H1 (cell line): ENCODE data around the gene OR51B4. TPM values are rescaled to one million over a fixed set of nuclear protein-coding genes. Genes with fewer than 3 reads are reported as not detected.

Experiments
- CTCF ChIA-PET: fragments of 300-600 bp; sonication (Branson Sonifier 250); formaldehyde crosslinking; loops from one replicate; lab custom pipeline; 2021; ENCODE audit not compliant: partially characterized antibody; lab: Charles Lee
- POLR2A ChIA-PET: fragments of 300-600 bp; sonication (Branson Sonifier 250); formaldehyde crosslinking; loops from one replicate; lab custom pipeline; 2021; ENCODE audit warnings: inconsistent platforms; ENCODE audit not compliant: partially characterized antibody; lab: Charles Lee
- DNase-seq, 2 experiments: peaks; one replicate each; pipeline versions ENCODE4 v3.0.0 to v3.0.0-alpha.2; 2010 to 2022; ENCODE audit warnings: low spot score in 2 of 2, low read depth in 1 of 2, mixed read lengths in 1 of 2
- FAIRE-seq: peaks from 2 replicates; lab custom pipeline; 2011; peaks lifted over from hg19 to GRCh38; lab: Jason Lieb, UNC
- H2AFZ ChIP-seq: 2 replicates; pipeline ENCODE4 v1.8.1; 2012; ENCODE audit warnings: low read length, inconsistent platforms
- H2AK5ac ChIP-seq: 2 replicates; pipeline ENCODE4 v1.6.1; 2013; ENCODE audit warnings: low read depth, low read length
- H2BK120ac ChIP-seq: replicated peaks from 2 replicates; pipeline ENCODE3; 2013; ENCODE audit warnings: low read depth, low read length, inconsistent platforms
- H2BK12ac ChIP-seq: 2 replicates; pipeline ENCODE4 v1.6.1; 2013; ENCODE audit warnings: low read depth, low read length
- H2BK15ac ChIP-seq: 2 replicates; pipeline ENCODE4 v1.6.1; 2013; ENCODE audit warnings: low read length
- H2BK20ac ChIP-seq: 2 replicates; pipeline ENCODE4 v1.6.1; 2013; ENCODE audit warnings: low read length
- H2BK5ac ChIP-seq: 2 replicates; pipeline ENCODE4 v1.6.1; 2013; ENCODE audit warnings: low read depth, low read length
- H3K14ac ChIP-seq: 2 replicates; pipeline ENCODE4 v1.6.1; 2013; ENCODE audit warnings: inconsistent platforms; ENCODE audit not compliant: insufficient read length
- H3K18ac ChIP-seq: 2 replicates; pipeline ENCODE4 v1.6.1; 2013; ENCODE audit warnings: low read length; ENCODE audit errors: extremely low read depth
- H3K23ac ChIP-seq: 2 replicates; pipeline ENCODE4 v1.6.1; 2013; ENCODE audit warnings: inconsistent platforms; ENCODE audit not compliant: insufficient read length
- H3K23me2 ChIP-seq: 2 replicates; pipeline ENCODE4 v1.6.1; 2013; ENCODE audit warnings: low read depth, low read length
- H3K27ac ChIP-seq: 2 replicates; pipeline ENCODE4 v1.6.1; 2011; ENCODE audit warnings: low read depth, low read length, inconsistent platforms
- H3K27me3 ChIP-seq, 4 experiments: replicated peaks in 1 of 4; 1 replicate in 1 of 4; 2 replicates in 3 of 4; pipeline versions ENCODE4 v1.6.1 to v1.8.1; 2011 to 2013; ENCODE audit warnings: low read length in 3 of 4, mild to moderate bottlenecking in 3 of 4, inconsistent platforms in 2 of 4, mixed read lengths in 2 of 4, moderate library complexity in 1 of 4; ENCODE audit not compliant: control insufficient read depth in 3 of 4, insufficient read depth in 3 of 4; ENCODE audit errors: extremely low read depth in 1 of 4
- H3K36me3 ChIP-seq, 4 experiments: 2 replicates each; pipeline versions ENCODE4 v1.6.1 to v1.8.1; 2011 to 2013; ENCODE audit warnings: mild to moderate bottlenecking in 4 of 4, low read length in 3 of 4, moderate library complexity in 2 of 4, control low read depth in 1 of 4, inconsistent platforms in 1 of 4; ENCODE audit not compliant: insufficient read depth in 4 of 4, control insufficient read depth in 2 of 4
- H3K4ac ChIP-seq: replicated peaks from 2 replicates; pipeline ENCODE3; 2013; ENCODE audit warnings: low read length, low read depth, mixed read lengths, inconsistent platforms; ENCODE audit not compliant: insufficient read length
- H3K4me1 ChIP-seq, 4 experiments: replicated peaks in 1 of 4; 1 replicate in 1 of 4; 2 replicates in 3 of 4; pipeline versions ENCODE4 v1.6.1 to v1.8.1; 2011 to 2013; ENCODE audit warnings: low read length in 3 of 4, inconsistent platforms in 2 of 4, mixed read lengths in 1 of 4; ENCODE audit not compliant: insufficient read depth in 4 of 4, control insufficient read depth in 3 of 4
- H3K4me2 ChIP-seq, 2 experiments: 2 replicates each; pipeline versions ENCODE4 v1.6.1 to v1.8.1; 2011 to 2013; ENCODE audit warnings: low read depth in 2 of 2, low read length in 2 of 2, control low read depth in 1 of 2, inconsistent platforms in 1 of 2, mild to moderate bottlenecking in 1 of 2; ENCODE audit not compliant: insufficient read depth in 1 of 2
- H3K4me3 ChIP-seq, 4 experiments: fragments of 200-600, 300-600 bp in 1 of 4; sonication (generic), shearing (Covaris generic), sonication (Bioruptor Twin) in 1 of 4; 2 replicates each; pipeline versions ENCODE4 v1.5.1 to v1.8.1; 2011 to 2016; ENCODE audit warnings: low read length in 4 of 4, low read depth in 3 of 4, control low read depth in 2 of 4, inconsistent platforms in 2 of 4, mild to moderate bottlenecking in 2 of 4, mixed read lengths in 1 of 4, moderate library complexity in 1 of 4; ENCODE audit not compliant: insufficient read depth in 2 of 4; ENCODE audit errors: extremely low read depth in 1 of 4
- H3K56ac ChIP-seq: replicated peaks from 2 replicates; pipeline ENCODE3; 2013; ENCODE audit warnings: low read depth, mild to moderate bottlenecking, mixed read lengths, low read length, inconsistent platforms; ENCODE audit not compliant: insufficient read length
- H3K79me1 ChIP-seq: 2 replicates; pipeline ENCODE4 v1.6.1; 2013; ENCODE audit warnings: low read depth, low read length, control low read depth
- H3K79me2 ChIP-seq, 2 experiments: 2 replicates each; pipeline versions ENCODE4 v1.6.1 to v1.8.1; 2012 to 2013; ENCODE audit warnings: low read length in 2 of 2, mild to moderate bottlenecking in 2 of 2, inconsistent platforms in 1 of 2; ENCODE audit not compliant: insufficient read depth in 2 of 2, control insufficient read depth in 1 of 2
- H3K9ac ChIP-seq, 4 experiments: replicated peaks in 1 of 4; 1 replicate in 1 of 4; 2 replicates in 3 of 4; pipeline versions ENCODE4 v1.6.1 to v1.8.1; 2011 to 2013; ENCODE audit warnings: low read depth in 3 of 4, low read length in 3 of 4, control low read depth in 2 of 4, mild to moderate bottlenecking in 2 of 4, moderate library complexity in 2 of 4, inconsistent platforms in 1 of 4; ENCODE audit errors: extremely low read depth in 1 of 4
- H3K9me3 ChIP-seq, 2 experiments: 2 replicates each; pipeline versions ENCODE4 v1.6.1 to v1.8.1; 2012 to 2013; ENCODE audit warnings: mild to moderate bottlenecking in 2 of 2, moderate library complexity in 2 of 2, control low read depth in 1 of 2, inconsistent platforms in 1 of 2, low read depth in 1 of 2, low read length in 1 of 2, mixed read lengths in 1 of 2; ENCODE audit not compliant: insufficient read depth in 2 of 2
- H4K20me1 ChIP-seq, 2 experiments: replicated peaks in 1 of 2; 2 replicates each; pipeline versions ENCODE3 to v1.8.1; 2011 to 2013; ENCODE audit warnings: inconsistent platforms in 2 of 2, low read length in 2 of 2, mild to moderate bottlenecking in 1 of 2; ENCODE audit not compliant: insufficient read depth in 2 of 2, control insufficient read depth in 1 of 2
- H4K5ac ChIP-seq: 2 replicates; pipeline ENCODE4 v1.6.1; 2013; ENCODE audit warnings: low read length, low read depth, mixed read lengths, inconsistent platforms; ENCODE audit not compliant: insufficient read length
- H4K8ac ChIP-seq: 2 replicates; pipeline ENCODE4 v1.8.0; 2013; ENCODE audit warnings: mild to moderate bottlenecking, moderate library complexity, low read length, inconsistent platforms; ENCODE audit not compliant: insufficient read depth; ENCODE audit errors: extremely low read depth
- H4K91ac ChIP-seq: replicated peaks from 2 replicates; pipeline ENCODE3; 2013; ENCODE audit warnings: low read length, mixed read lengths, inconsistent platforms; ENCODE audit not compliant: insufficient read length
- CBX5 ChIP-seq: fragments of 300-800, 300-1000 bp; sonication (generic); IDR thresholded peaks from 2 replicates; pipeline ENCODE4 v1.7.1; 2016; ENCODE audit warnings: antibody characterized with exemption, low read length, low read depth
- CBX8 ChIP-seq: fragments of 300-800, 300-1000 bp; sonication (generic); IDR thresholded peaks from 2 replicates; pipeline ENCODE4 v1.7.1; 2016; ENCODE audit warnings: low read depth, low read length, borderline replicate concordance
- CREB1 ChIP-seq: IDR thresholded peaks from 2 replicates; pipeline ENCODE4 v1.6.1; 2012; ENCODE audit warnings: inconsistent platforms
- HDAC6 ChIP-seq: IDR thresholded peaks from one replicate; pipeline ENCODE4 v1.7.1; 2012; ENCODE audit warnings: low read depth, mild to moderate bottlenecking, inconsistent platforms, low read length, moderate library complexity
- SIN3A ChIP-seq, 2 experiments: IDR thresholded peaks in 1 of 2; conservative IDR thresholded peaks in 1 of 2; 2 replicates each; pipeline ENCODE4 v1.6.1; 2011 to 2012; ENCODE audit warnings: low read length in 2 of 2, improper control_type of control experiment in 1 of 2, low read depth in 1 of 2, mild to moderate bottlenecking in 1 of 2
- SP4 ChIP-seq: IDR thresholded peaks from 2 replicates; pipeline ENCODE4 v1.6.1; 2012; ENCODE audit warnings: low read length, inconsistent platforms
- WGBS, 2 experiments: shearing (Covaris generic) in 1 of 2; methylation state at CpG; one replicate each; pipeline versions ENCODE4 v1.1.6 to v1.1.7; 2013 to 2015; ENCODE audit warnings: low lambda C conversion rate in 2 of 2, mixed read lengths in 2 of 2, inconsistent platforms in 1 of 2, low coverage in 1 of 2, missing lambda C conversion rate in 1 of 2; ENCODE audit not compliant: insufficient replicate concordance in 2 of 2, insufficient coverage in 1 of 2, insufficient read length in 1 of 2; ENCODE audit errors: extremely low coverage in 1 of 2, missing lambda C conversion rate in 1 of 2; 5-methylcytosine and 5-hydroxymethylcytosine counted together
- polyA plus RNA-seq, 7 experiments: library from polyadenylated mRNA; depleted of rRNA in 3 of 7; stranded (reverse) in 5 of 7; unstranded in 2 of 7; fragments of >200 nt in 5 of 7; fragments of 200-250 nt in 2 of 7; gene quantifications; 1 replicate in 5 of 7; 2 replicates in 1 of 7; 4 replicates in 1 of 7; pipeline versions ENCODE4 v1.2.1 to v1.2.3, GENCODE V29; 2011 to 2013; ENCODE audit warnings: missing spikeins in 2 of 7, mixed read lengths in 2 of 7
- total RNA-seq: library from RNA; stranded (reverse); fragmentation: NEBNext Ultra II Directional; extraction: Animal tissue kit (Norgen Biotek cat#: 25700); gene quantifications from 2 replicates; pipeline ENCODE4 v1.2.1, GENCODE V29; 2021

The OR51B4 gene
- total and polyA plus RNA-seq, 2 of the 8 experiments (the other 6 are each of a cell fraction or from before 2014, with no cell fraction given), result not detected

DNA sequence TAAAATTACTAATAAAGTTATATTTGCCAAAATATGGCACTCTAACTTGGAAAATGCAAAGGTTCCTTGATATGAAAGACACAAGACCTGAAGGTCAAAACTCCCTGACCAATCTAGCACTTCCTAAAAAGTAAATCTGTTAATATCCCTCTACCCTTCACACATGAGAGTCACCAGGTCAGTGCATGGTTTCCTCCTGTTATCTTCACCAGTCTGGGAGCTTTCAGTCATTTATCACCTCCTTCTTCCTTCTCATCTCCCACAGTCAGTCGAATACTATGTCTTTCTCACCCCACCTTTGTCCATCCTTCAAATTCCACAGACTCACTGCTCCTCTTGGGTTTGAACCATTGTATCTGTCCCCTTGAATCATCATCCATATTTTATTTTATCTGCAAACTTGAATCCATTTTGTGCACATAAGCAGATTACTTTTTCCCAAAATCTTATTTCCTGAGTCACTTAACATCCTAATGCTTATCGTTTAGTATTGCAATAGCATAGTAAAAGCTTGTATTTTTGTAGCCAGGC, 34.6 kb downstream of the OR51B4 start:
- Histone ChIP-seq H3K9ac (no peak overlapping the region), H2AFZ (no peak overlapping the region), H3K9me3 (no peaks in the 10 kb centered on the region), H4K91ac (no peak overlapping the region), H3K4ac (no peak overlapping the region), H3K27ac (no peak overlapping the region), H2BK120ac (no peak overlapping the region), H2BK5ac (no peak overlapping the region), H2BK20ac (no peak overlapping the region), H3K4me1 (no peaks in the 10 kb centered on the region), H3K18ac (no peak overlapping the region), H3K4me3 (no peak overlapping the region), H3K4me2 (no peak overlapping the region), H4K8ac (no peak overlapping the region), H2BK15ac (no peak overlapping the region), H3K56ac (no peak overlapping the region), H2BK12ac (no peak overlapping the region), H3K27me3 (no peaks in the 10 kb centered on the region), H4K5ac (no peak overlapping the region), H3K23me2 (no peaks in the 10 kb centered on the region), H3K23ac (no peak overlapping the region), H2AK5ac (no peak overlapping the region), H4K20me1 (no peaks in the 10 kb centered on the region), H3K14ac (no peak overlapping the region), H3K36me3 (no peaks in the 10 kb centered on the region), H3K79me2 (no peaks in the 10 kb centered on the region), H3K79me1 (no peaks in the 10 kb centered on the region)
- WGBS, 2 experiments, result 85% methylated on average over 2 of the region's 2 CpGs; no CpG with 5 or more reads in 1 of the 2 experiments
- FAIRE-seq, result no peak
- ChIA-PET CTCF (no interaction called here), POLR2A (no interaction called here)
- no peak for DNase-seq
- TF ChIP-seq HDAC6 (no peak), CREB1 (no peak), CBX5 (no peak), SIN3A (conservative IDR thresholded peaks at IDR 0.05 in 1 of 2, IDR thresholded peaks at IDR 0.05 in 1 of 2; ENCODE audit: low read depth in 1 of 2, low read length in 2 of 2) (no peak), CBX8 (no peak), SP4 (no peak)
